Measurements from ENCODE around the gene FRMD4B. TPM values are rescaled to one million over a fixed set of nuclear protein-coding genes. Genes with fewer than 3 reads are reported as not detected.

Gene FRMD4B
- total RNA-seq, 6 donors from 2014 or later: 48.0 to 136 (median 62.8) TPM

DNA sequence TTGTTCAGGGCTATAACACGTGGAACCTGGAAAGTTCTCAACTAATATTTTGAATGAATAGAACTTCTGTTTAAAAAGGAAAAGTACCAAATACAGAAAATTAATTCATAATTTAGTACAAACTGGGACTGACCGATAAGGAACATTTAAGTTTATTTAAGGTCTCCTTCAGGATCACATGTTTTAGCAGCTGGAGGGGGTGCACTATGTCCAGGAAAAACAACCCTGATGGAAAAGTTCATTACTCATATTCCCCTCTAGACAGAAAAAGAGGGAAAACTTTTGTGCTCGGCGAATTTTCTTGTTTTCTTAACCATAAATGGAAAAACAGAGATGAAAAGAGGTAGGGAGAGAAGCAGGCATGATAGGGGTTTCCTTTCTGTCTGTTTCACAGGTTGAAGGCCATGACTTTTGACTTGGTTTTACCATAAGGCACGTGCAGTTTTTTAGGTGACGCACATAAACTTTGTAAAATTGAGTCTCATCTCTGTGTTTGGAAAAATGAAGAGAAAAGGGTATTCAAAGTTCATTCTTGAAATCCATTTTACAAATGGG lies 26.5 kb downstream of the FRMD4B start:
- Histone ChIP-seq H3K9me3 (peaks cover 0 to 4% (median 0%) of the 10 kb centered on the region in 4 donors), H3K4me3 (no peak overlapping the region), H3K27ac (no peak overlapping the region), H3K4me1 (peaks cover 6 to 24% (median 18%) of the 10 kb centered on the region in 4 donors), H3K27me3 (no peaks in the 10 kb centered on the region), H3K36me3 (no peaks in the 10 kb centered on the region)
- TF ChIP-seq POLR2A (IDR thresholded peaks at IDR 0.05) (no peak), POLR2AphosphoS5 (IDR thresholded peaks at IDR 0.05) (no peak), EP300 (IDR thresholded peaks at IDR 0.05) (no peak)
- TF ChIP-seq, protein P1, sequence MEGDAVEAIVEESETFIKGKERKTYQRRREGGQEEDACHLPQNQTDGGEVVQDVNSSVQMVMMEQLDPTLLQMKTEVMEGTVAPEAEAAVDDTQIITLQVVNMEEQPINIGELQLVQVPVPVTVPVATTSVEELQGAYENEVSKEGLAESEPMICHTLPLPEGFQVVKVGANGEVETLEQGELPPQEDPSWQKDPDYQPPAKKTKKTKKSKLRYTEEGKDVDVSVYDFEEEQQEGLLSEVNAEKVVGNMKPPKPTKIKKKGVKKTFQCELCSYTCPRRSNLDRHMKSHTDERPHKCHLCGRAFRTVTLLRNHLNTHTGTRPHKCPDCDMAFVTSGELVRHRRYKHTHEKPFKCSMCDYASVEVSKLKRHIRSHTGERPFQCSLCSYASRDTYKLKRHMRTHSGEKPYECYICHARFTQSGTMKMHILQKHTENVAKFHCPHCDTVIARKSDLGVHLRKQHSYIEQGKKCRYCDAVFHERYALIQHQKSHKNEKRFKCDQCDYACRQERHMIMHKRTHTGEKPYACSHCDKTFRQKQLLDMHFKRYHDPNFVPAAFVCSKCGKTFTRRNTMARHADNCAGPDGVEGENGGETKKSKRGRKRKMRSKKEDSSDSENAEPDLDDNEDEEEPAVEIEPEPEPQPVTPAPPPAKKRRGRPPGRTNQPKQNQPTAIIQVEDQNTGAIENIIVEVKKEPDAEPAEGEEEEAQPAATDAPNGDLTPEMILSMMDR (IDR thresholded peaks at IDR 0.05): no peak
- ATAC-seq (ENCODE audit: low FRiP score in 2 of 2) (no peak), DNase-seq (no peak)
- WGBS, 2 donors: 70 to 84% methylated on average over 6 of the region's 6 CpGs

DNA sequence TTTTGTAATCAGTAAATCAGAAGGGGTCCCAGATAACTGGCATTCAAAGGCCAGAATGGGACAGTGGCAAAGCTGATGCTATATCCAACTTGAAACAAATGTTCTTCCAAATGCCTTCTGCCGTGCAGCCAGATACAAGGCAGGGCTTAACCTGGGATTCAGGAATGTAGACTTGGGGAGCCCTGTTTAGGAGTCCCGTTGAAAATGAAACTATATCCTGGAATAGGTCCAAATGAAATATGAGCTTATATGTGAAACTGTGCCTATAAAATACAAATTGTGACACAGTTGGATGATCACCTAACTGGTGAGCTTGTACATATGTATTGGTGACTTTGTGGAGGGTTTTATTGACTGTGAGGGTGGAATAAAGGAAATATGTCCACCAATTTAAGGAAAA lies 28.7 kb downstream of the FRMD4B start:
- TF ChIP-seq, protein P1 (IDR thresholded peaks at IDR 0.05): no peak
- TF ChIP-seq POLR2AphosphoS5 (IDR thresholded peaks at IDR 0.05): no peak
- no peak for TF ChIP-seq POLR2A (IDR thresholded peaks at IDR 0.05)
- TF ChIP-seq EP300 (IDR thresholded peaks at IDR 0.05): no peak
- no peak for DNase-seq
- Histone ChIP-seq H3K27me3 (no peaks in the 10 kb centered on the region), H3K27ac (no peak overlapping the region), H3K9me3 (peaks cover 0 to 4% (median 0%) of the 10 kb centered on the region in 4 donors), H3K36me3 (no peaks in the 10 kb centered on the region), H3K4me1 (peaks cover 12 to 37% (median 20%) of the 10 kb centered on the region in 4 donors), H3K4me3 (no peak overlapping the region)
- 15 to 39% methylated on average over 2 of the region's 2 CpGs for WGBS, 2 donors
- ATAC-seq (ENCODE audit: low FRiP score in 2 of 2): no peak

DNA sequence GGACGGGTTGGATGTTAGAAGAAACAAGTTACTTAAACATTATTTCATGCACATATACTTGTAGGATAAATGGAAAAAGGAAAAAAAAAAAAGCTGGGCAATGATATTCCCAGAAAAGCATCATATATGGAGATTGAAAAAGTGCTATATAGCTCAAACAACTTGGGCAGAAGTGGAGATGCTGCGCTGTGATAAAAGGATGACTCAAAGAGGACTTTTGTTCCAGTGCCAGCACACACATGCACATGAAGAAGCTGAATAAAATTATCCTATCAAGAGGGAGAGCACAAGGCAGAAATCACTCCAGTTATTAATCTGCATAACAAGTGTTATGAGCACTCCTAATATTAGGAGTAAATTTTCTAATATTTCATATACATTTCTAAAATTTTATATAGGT lies 30.9 kb downstream of the FRMD4B start:
- TF ChIP-seq, protein P1 (IDR thresholded peaks at IDR 0.05): no peak
- TF ChIP-seq POLR2AphosphoS5 (IDR thresholded peaks at IDR 0.05) (no peak), EP300 (IDR thresholded peaks at IDR 0.05) (no peak), POLR2A (IDR thresholded peaks at IDR 0.05) (no peak)
- H3K9me3 ChIP-seq: peaks cover 0 to 4% (median 0%) of the 10 kb centered on the region in 4 donors
- H3K4me1 ChIP-seq: peaks cover 12 to 48% (median 24%) of the 10 kb centered on the region in 4 donors
- no peaks in the 10 kb centered on the region for H3K27me3 ChIP-seq
- H3K4me3 ChIP-seq: no peak overlapping the region
- H3K36me3 ChIP-seq: no peaks in the 10 kb centered on the region
- 88 to 93% methylated on average over 2 of the region's 2 CpGs for WGBS, 2 donors
- no peak for DNase-seq
- ATAC-seq (ENCODE audit: low FRiP score in 2 of 2): no peak
- no peak overlapping the region for H3K27ac ChIP-seq

DNA sequence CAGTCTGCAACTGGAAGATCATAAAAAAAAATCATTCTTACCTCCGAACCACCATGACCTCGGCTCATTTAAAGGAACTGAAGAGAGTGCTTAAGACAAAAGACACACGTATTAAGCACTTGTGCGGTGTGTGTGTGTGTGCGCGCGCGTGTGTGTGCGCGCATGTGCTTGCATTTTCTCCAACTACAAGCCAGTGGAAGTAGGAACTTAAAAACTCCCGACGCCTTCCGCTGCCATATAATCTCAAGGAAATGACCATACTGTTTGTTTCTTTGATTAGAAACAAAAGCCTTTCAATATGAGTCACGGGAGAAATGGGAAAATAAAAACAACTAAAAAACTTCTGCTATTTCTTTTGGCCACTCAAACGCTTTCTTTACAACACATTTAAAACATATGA lies 32.4 kb downstream of the FRMD4B start:
- Histone ChIP-seq H3K4me3 (peak overlapping the region in 3 of 4 donors; percentile 22 to 47 (median 43)), H3K27ac (peak overlapping the region; percentile 50 to 81 (median 66)), H3K27me3 (no peaks in the 10 kb centered on the region), H3K9me3 (no peaks in the 10 kb centered on the region), H3K4me1 (peaks cover 12 to 48% (median 22%) of the 10 kb centered on the region in 4 donors), H3K36me3 (no peaks in the 10 kb centered on the region)
- ATAC-seq (ENCODE audit: low FRiP score in 2 of 2): peak; percentile 76 to 82
- peak in 1 of 2 donors; percentile 88 for DNase-seq
- TF ChIP-seq EP300 (IDR thresholded peaks at IDR 0.05) (peak in 1 of 4 donors; percentile 3), POLR2A (IDR thresholded peaks at IDR 0.05) (peak in 1 of 4 donors; percentile 33), POLR2AphosphoS5 (IDR thresholded peaks at IDR 0.05) (peak; percentile 7 to 57)
- TF ChIP-seq, protein P1 (IDR thresholded peaks at IDR 0.05): no peak
- 21 to 26% methylated on average over 15 of the region's 15 CpGs for WGBS, 2 donors

DNA sequence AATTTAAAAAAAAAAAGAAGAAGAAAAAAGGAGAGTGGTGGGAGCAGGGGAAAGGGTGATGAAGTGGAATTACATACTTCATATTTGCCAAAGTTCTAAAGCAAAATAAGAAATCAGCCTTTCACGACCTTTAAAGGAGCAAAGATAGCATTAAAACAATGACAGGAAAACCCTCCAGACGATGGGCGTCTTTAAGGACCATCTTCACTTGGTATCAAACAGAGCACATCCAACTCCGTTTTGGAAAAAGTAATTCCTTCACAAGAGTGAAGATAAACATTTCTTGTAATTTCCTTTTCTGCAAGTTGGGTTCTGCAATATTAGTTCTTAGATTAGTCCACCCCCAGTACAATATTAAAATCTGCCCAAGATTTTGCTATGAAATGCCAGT lies 32.8 kb downstream of the FRMD4B start:
- DNase-seq (no peak), ATAC-seq (ENCODE audit: low FRiP score in 2 of 2) (no peak)
- 28 to 40% methylated on average over 4 of the region's 4 CpGs for WGBS, 2 donors
- peak overlapping the region; percentile 50 to 81 (median 66) for H3K27ac ChIP-seq
- TF ChIP-seq POLR2A (IDR thresholded peaks at IDR 0.05) (no peak), POLR2AphosphoS5 (IDR thresholded peaks at IDR 0.05) (no peak), EP300 (IDR thresholded peaks at IDR 0.05) (no peak)
- TF ChIP-seq, protein P1 (IDR thresholded peaks at IDR 0.05): no peak
- H3K27me3 ChIP-seq: no peaks in the 10 kb centered on the region
- H3K36me3 ChIP-seq: no peaks in the 10 kb centered on the region
- peak overlapping the region in 3 of 4 donors; percentile 22 to 47 (median 43) for H3K4me3 ChIP-seq
- no peaks in the 10 kb centered on the region for H3K9me3 ChIP-seq
- peaks cover 12 to 48% (median 22%) of the 10 kb centered on the region in 4 donors for H3K4me1 ChIP-seq

Data from upper lobe of left lung (tissue), 6 donors.